AML-193 (cell line): ENCODE results near the gene PUM2.

Source experiments
- DNase-seq, 2 experiments: peaks; one replicate each; lab custom pipeline; 2025; lab: John Stamatoyannopoulos, UW

Gene PUM2

DNA sequence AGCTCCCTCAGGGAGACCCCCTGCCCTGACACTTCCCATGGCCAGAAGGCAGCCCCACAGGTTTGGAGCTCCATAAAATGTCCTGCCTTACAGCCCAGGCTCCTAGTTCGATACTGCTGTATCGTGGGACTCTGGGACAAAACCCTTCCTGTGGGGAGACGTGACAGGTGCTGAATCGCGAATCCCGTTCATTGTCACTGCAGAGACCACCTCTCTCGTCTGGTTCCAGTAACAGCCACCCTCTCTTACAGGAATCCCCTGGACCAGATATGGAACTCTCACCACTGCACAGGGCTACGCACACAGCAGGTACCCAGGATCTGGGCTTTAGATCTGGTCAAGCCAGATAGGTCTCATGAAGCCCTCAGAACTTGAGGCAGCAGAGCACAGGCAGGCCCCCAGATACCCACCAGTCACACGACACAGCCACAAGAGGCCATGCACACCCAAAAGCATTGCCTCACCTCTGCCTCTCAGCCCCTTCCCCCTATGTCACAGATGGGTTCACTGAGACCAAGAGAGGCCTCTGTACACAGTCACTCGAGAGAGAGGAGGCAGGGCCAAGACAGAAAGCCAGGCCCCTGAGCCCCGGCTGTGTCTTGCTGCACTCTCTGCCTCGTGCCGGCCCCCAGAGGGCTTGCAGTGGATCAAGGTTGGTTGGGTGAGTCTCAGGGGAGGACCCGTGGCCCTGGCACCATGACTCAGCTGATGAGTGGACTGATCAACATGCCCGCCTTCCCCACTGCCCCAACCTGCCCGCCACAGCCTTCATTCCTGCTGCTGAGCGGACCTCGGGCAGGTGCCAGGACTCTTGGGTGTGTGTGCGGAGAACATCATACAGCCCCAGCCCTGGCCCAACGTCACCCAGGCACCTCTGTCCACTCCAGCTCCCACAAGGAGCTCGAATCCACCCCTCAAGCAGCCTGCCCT lies 133.3 kb downstream of the PUM2 start:
- no peak for DNase-seq

DNA sequence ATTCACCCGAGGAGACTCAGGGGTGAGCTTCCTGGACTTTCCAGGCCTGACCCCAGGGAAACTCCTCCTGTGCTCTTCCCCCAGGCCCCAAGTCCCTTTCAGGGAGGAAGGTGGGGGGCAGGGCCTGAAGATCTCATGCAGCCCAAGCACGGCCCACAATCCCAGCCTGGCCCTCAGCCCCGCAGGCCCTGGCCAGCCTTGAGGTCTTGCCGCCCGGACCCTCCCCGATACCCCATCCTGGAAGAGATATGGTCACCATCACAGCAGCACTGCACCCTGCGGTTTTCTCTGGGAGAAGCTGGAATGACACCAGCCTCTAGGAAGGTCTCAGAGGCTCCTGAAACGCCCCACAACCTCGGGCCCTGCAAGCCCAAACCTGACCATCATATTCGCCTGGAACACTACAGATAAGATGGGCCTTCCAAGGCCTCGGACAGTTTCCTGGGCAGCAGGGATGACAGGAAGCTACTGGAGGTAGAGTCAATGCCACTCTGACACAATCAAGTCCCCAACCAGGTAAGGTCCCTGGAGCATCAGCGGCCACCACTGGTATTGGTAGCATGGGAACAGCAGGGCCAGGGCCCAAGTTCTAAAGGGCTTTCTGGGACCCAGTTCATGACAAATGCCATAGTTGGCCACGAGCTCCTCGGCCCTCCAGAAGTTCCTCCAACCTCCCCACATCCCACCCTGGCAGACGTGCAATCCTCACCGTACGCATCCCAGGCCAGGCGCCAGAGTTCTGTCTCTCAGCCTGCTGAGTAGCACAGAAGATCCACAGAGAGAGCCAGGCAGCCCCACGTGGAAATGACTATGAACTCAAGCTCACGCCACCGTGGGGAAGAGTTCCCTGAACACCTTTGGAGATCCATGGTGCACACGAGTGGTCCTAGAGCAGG lies 134.3 kb downstream of the PUM2 start:
- DNase-seq, result no peak

DNA sequence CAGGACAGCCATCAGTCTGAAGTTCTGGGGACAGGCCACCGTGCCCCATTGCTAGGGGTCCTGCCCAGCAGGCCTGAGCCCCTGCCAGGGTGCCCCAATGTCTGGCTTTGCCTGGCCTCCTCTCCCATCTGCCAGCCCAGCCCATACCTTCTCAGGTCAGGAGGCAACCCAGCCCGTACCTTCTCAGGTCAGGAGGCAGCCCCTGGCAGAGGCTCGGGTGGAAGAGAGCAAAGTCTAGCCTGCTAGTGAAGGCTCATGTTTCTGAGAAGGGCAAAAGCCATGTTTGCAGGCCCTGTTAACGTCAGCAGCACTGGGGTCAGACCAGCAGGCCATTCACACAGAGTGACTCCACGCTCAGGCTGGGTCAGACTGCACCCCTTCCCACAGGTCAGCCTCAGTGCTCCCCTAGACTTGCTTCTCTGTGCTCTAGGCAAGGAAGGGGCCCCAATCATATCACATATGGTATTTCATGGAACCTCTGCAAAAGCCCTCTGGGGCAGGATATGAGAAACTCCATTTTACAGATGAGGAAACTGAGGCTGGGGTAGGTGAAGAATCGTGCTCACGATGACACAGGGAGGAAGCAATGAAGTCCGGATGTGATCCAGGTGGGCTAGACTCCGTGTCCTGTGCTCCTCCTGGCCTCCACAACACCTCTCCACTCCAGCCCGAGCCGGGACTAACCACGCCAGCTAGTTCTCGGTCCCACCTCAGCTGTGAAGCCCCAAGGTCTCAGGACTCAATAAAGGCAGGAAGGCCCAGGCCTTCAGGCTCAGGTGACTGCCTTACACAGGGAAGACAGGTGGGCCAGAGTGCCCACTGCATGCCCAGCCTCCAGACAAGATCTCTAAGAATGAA lies 135.2 kb downstream of the PUM2 start:
- no peak for DNase-seq

DNA sequence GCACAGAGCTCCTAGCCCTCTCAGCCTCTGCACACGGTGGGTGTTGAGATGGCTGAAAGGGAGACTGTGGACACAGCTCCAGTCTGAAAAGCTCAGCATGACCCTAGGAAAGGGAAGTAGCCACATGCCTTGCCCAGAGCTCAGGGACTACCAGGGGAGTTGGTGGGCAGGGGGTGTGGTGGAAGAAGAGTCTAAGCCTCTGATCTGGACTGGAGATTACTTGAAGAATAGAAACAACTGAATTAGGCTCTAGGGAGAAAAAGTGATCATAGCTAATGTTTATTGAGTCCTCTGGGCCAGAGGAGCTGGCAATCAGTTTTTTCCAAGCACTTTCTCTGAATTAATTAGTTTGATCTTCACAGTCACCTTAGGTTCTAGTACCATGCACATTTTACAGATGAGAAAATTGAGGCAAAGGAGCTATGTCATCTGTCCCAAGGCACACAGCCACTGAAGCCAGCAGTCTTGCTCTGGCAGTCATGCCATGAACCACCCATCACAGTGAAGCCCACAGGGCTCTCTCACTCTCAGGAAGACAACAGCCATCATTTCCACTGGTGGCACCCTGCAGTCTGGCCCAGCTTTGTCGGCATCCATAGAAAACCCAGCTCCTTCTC lies 136.0 kb downstream of the PUM2 start:
- no peak for DNase-seq

DNA sequence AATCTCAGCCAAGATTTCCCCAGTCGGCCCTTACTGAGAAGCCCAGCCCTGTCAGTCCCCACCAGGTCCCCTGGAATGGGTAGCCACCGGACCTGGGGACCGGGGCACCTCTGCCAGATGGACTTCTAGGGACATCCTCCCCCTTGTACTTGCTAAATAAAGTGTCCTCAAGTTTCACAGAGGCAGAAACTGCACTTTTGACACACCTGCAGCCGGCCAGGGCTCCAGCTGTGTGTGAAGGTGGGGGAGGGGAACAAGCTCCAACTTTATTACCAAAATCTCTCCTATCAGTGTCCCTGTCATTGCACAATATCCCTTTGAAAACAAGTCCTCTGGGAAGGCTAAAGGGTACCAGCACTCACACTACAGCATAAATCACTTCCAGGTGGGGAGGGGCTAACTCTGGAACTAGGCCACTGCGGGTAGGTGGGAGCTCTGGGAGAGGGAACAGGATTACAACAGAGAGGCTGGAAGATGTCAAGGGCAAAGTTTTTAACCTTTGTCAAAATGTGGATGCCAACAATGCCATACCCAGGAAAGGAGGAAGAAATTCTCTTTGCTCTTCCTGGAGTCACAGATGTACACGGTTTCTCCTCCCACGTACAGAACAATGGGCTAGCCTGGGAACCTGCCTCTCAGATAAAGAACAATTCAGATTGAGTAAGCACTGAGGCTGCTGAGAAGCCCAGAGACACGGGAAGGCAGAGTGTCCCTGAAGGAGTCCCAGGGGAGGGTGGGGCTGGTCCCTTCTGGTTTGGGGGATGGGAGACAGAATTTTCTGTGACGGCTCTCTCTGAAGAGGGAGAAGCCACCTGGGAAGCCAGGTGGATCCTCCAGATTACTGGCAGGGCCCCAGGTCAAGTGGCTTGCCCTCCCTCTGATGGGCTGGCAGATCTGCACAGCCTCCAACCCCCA lies 136.7 kb downstream of the PUM2 start:
- no peak for DNase-seq

DNA sequence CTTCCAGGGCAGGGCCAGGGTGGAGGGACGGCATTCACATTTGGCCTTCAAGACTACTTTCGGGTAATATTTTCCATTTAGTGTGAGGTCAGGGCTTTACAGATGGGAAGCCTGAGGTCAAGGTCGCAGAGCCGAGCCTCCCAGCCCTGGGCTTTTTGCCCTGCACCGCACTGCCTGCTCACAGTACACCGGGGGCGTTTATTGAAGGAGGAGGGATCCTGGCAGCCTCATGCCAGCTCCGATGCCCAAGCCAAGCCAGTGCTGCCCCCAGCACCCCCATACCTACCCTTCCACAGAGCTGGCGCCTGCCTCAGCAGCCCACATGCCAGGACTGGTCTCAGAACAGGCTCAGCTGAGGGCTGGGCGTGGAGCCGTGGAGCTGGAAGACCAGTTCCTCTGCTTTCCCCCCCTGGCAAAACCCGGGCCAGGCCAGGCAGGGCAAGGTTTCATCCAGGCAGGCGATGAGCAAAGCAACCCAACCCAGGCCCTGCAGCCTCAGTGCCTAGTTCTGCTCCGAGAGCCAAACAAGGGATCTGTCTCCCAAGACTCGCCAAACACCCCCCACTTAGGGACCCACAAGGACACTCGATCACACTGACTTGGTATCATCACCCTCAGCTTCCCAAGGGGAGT lies 137.7 kb downstream of the PUM2 start:
- DNase-seq, result no peak

DNA sequence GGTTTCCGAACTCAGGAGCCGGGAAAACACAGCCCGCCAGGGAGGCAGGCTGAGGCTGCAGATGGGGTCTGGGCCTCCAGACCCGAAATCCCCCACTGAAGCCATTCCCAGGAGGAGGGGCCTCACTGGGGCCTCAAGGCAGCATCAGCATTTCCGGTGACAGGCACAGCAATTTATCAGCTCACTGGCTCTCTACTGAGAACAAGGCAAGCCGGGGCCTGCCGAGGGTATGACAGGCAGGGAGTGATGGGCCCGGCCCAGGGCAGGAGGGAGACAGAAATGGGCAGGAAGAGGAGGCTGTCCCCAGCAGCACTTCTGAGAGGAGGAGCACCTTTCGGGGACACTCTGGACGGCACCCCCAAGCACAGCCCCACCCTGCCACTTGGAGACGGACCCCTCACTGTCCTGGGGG lies 138.2 kb downstream of the PUM2 start:
- no peak for DNase-seq

DNA sequence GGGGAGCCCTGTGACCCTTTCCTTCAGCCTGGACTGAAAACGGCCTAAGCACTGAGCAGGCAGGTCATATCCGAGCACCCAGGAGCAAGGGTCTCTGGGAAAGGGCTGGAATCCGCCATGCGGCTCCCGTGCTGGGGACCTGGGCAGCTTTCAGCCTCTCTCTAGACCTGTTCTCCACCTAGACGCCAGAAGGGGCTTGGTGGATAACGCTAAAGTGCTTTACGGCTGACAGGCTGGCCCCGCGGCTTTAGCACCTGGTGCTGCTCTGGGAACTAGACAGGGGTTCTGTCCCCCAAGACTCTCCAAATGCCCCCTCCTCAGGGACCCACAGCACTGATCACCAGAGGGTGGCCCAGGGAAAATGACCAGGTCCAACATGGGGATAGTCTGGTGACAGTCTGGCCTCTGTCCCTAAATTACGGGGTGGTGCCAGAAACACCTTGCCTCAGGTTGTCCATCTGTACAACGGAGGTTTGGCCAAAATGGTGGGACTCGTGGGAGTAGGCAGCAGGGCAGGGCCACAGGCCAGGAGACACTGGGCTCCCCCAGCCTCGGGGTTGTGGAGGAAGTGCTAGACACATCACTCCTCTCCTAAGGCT lies 138.7 kb downstream of the PUM2 start:
- no peak for DNase-seq

DNA sequence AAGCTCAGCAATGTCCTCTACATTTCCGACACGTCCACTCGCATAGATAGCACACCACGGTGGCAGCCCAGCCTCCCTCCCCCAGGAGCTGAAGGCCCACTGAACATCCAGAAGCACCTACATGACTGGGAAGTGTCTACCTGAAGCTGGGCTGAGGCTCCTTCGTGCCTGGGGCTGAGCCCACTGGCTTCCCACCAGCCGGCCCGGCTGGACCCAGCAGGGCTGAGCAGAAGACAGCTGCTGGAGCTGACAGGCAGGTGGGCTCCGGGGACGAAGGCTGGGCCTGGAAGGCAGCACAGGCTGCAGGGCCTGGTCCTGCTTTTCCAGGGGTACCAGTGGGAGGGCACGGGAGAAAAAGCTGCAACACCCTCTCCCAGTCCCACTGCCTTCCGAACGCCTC lies 139.2 kb downstream of the PUM2 start:
- no peak for DNase-seq

DNA sequence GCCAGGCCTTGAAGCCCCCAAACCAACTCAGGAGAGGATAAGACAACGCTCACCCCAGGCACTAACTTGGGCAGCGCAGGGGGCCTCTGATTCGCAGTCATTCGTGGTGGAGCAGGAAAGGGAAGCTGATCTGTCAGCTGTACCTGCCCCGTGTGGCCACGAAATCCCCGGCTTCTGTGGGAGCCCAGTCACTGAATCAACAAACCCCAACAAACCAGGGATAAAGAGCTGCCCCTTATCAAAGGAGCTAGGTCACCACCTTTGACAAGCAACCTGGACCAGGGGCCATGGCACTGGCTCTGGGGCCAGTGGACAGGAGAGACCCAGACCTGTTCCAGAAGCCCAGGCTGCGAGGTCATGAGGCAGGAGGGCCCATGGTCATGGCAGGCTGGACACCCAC lies 140.2 kb downstream of the PUM2 start:
- DNase-seq, result no peak

DNA sequence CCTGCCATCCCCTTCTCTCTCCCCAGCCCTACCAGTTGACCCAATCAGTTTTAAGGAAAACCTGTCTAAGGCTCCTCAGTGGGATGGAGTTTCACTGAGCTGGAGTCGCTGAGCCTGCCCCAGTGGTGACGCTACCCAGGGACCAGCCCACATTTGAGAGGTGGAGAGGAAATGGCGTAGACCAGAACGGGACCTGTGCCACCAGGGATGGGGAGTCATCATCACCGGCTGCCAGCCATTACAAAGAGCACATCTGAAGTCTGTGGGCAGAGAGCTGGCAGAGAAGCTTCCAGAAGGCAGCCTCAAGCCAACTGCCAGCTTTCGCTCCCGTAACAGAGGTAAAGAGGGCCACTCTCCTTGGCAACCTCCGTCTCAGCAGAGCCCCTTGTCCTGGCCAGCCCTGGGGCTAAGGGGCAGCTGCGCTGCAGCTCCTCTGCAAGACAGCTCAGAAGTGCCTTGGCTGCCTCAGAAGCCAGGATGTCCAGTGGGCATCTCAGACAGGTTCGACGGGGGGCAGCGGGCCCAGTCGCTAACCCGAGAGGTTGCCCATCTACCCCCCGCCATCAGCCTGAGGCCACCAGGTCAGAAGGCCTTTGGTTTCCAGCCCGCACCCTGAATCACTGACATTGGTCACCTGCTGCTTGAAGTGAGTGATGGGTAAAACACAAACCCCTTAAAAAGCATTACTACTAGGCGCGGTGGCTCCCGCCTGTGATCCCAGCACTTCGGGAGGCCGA lies 141.1 kb downstream of the PUM2 start:
- no peak for DNase-seq

DNA sequence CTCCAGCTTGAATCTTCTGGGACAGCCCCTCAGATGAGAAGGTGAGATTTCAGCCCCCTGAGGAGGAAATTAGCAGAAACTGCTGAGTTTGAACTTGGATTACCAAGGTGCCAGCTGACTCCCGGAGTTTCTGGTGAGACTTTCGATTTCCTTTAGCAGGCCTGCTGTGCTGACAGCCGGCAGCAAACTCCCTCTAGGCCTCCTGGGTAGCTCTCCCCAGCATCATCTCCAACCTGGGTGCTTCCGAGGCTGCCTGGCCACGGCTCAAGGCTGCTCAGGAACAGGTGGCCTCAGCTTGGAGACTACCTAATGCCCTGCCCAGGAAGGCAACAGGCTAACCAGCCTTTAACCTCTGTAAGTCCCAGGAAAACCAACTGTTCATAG lies 142.2 kb downstream of the PUM2 start:
- no peak for DNase-seq

DNA sequence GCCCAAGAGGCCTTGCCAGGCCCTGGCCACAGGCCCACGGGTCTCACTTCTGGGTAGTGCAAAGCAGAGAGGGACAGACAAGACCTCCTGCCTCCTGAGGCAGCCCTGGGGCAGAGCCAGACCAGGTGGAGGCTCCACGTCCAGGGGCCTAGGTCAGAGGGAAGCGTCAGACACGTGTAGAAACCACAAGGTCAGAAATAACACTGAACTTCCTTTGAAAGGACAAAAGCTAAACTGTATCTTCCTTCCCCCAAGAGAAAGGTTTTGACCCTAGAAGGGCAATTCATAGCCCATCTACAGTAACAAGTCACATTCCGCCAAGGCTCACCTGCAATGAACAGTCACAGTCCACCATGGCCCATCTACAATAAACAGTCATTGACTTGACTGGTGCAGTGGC lies 143.6 kb downstream of the PUM2 start:
- no peak for DNase-seq

DNA sequence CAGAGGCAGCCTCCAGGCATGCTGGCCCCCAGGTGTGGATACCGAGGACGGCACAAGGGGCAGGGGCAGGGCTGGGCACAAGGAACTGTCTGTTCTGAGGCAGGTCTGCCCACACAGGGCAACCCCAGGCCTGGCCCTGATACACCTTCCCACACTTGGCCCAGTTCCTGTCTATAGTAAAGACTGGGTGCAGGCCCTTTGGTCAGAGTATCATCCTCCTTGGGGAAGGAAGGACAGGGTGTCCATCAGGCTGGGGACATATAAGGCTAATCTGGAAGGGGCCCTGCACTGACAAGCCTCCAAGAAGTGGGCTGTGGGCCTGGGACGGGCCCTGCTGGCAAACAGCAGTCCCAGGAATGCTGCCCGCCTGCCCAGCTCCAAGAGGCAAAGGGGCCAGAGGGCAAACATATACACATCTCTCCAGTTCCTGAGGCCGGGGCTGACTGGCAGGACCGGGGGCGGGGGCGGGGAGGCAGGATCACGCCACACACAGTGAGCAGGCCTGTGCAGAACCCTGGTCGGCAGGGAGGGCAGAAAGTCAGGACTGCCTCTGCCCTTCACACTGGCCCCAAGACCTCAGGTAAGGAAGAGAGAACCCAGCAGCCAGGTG lies 144.6 kb downstream of the PUM2 start:
- DNase-seq, result no peak

DNA sequence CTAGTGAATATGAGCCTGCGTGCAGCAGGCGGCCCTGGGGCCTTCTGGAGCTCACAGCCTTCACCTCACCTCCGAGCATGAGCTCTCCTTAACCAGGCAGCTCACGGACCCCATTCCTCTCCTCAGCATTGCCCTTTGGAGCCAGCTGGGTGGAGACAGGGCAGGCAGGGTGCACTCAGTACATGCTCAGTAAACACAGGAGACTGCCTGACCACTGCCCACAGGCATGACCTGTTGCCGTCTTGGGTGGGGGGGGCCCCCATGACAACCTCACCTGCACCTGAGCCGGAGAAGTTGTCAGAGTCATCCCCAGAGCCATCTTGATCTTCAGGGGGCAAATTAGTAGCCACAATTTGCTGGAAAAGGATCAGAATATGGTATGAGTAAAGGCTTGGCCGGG lies 145.6 kb downstream of the PUM2 start:
- no peak for DNase-seq

DNA sequence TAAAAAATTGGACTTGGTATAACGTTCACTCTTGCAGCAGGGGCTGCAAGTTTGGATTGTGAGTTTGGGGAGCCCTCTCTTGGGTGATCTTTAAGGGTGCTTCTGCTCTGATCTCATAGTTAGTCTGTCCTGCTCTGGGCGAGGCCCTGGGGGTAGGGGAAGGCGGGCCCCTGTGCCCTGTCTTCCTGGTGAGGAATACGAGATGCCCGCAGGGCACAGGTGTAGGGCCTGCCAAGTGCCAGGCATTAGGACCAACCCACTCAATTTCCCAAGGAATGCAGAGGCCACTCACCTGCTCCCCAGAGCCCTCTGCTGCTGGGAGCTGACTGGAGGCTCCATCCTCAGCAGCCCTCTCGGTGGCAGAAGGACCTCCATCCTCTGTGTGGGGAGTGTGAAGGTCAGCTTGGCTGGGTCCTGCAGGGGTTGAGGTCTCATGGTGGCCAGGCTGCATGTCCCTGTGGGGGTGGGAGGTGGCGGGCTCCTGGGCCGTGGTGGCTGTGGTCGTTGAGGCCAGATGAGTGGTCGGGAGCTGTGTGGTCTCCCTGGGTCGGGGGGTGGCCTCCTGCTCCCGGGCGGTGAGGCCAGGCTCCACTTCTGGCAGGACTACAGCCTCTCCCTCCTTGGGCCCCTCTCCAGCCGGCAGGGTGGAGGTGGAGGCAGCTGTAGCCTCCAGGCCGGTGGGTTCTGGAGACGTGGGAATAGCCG lies 147.0 kb downstream of the PUM2 start:
- DNase-seq, result no peak

DNA sequence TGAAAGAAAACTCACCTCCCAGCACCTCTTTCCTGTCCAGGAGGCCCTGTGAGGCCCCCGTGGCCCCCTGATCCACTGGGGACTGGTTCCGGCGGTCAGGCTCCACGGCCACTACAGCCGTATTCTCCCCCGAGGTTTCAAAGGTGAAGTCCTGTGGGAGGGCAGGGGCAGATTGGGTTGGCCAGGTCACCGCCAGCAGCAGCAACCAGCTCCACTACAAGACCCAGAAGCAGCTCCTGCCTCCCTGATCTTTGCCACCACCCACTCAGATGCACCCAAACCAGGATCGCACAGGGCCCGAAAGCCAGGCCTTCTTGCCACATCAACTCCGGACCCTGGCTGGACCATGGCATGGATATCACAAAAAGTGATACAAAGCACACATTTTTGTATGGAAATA lies 147.6 kb downstream of the PUM2 start:
- no peak for DNase-seq

DNA sequence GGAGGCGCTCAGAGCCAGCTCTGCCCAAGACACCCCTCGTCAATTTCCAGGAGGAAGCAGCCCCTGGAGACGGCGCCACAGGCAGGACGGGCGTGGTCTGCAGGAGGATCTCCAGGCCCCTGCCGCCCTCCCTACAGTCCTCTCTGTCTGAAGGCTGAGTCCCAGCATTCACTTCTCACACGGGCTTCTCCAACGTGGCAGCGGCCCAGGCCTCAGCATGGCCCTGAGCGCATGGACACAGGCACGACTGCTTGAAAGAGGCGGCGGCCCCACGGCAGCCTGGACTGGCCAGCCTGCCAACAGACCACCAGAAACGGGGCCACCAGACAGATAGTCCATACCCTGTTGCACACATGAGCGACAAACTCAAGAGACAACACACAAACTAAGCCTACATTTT lies 149.0 kb downstream of the PUM2 start:
- DNase-seq, result no peak
